NK-92 treated with Interleukin-12 subunit alpha and Interleukin-12 subunit beta, amount 100 ng/mL, for 24 hours (cell line): ENCODE data around the gene ECE1.

Experiments
- DNase-seq: peaks from one replicate; lab custom pipeline; 2025; lab: John Stamatoyannopoulos, UW

The ECE1 gene

GRCh38 chr1:21269461-21270085 lies 20.7 kb downstream of the ECE1 start:
- no peak for DNase-seq

GRCh38 chr1:21268281-21269239 lies 21.7 kb downstream of the ECE1 start:
- DNase-seq = no peak

- no peak for DNase-seq
Observed at GRCh38 chr1:21267191-21268077, 22.8 kb downstream of the ECE1 start.

GRCh38 chr1:21266119-21266774 lies 24.0 kb downstream of the ECE1 start:
- no peak for DNase-seq

GRCh38 chr1:21265644-21266043 lies 24.6 kb downstream of the ECE1 start:
- no peak for DNase-seq

- no peak for DNase-seq
Observed at GRCh38 chr1:21264898-21265297, 25.4 kb downstream of the ECE1 start.

GRCh38 chr1:21263653-21264225 lies 26.5 kb downstream of the ECE1 start:
- DNase-seq = no peak

GRCh38 chr1:21263052-21263429 lies 27.2 kb downstream of the ECE1 start:
- no peak for DNase-seq

- DNase-seq = no peak
Observed at GRCh38 chr1:21262293-21263051, 27.8 kb downstream of the ECE1 start.

GRCh38 chr1:21261551-21262292 lies 28.5 kb downstream of the ECE1 start:
- DNase-seq = no peak

- no peak for DNase-seq
Observed at GRCh38 chr1:21260405-21261125, 29.7 kb downstream of the ECE1 start.

GRCh38 chr1:21259316-21260076 lies 30.8 kb downstream of the ECE1 start:
- DNase-seq = no peak

- DNase-seq = no peak
Observed at GRCh38 chr1:21258331-21259134, 31.7 kb downstream of the ECE1 start.

- DNase-seq = no peak
Observed at GRCh38 chr1:21257431-21258135, 32.7 kb downstream of the ECE1 start.

GRCh38 chr1:21256776-21257175 lies 33.5 kb downstream of the ECE1 start:
- DNase-seq = no peak

GRCh38 chr1:21255943-21256320 lies 34.3 kb downstream of the ECE1 start:
- DNase-seq = no peak

GRCh38 chr1:21255284-21255942 lies 34.9 kb downstream of the ECE1 start:
- DNase-seq = peak; percentile 57
